Measurements from ENCODE around the gene CA9.

The CA9 gene

GRCh38 chr9:35650341-35651158, 23.2 kb upstream of the CA9 start, which contains the start of gene SIT1:
SIT1 (minus strand) TSS chr9:35650931; CDS start chr9:35650853, 78 bp downstream.
- no peak for TF ChIP-seq CTCF (conservative IDR thresholded peaks at IDR 0.05)
- H3K27ac ChIP-seq, result no peak within 1 kb of the TSS

GRCh38 chr9:35651956-35652828, 21.5 kb upstream of the CA9 start:
- no peak overlapping the region for H3K27ac ChIP-seq
- no peak for TF ChIP-seq CTCF (conservative IDR thresholded peaks at IDR 0.05)

GRCh38 chr9:35652829-35653209, 20.9 kb upstream of the CA9 start:
- no peak for TF ChIP-seq CTCF (conservative IDR thresholded peaks at IDR 0.05)
- no peak overlapping the region for H3K27ac ChIP-seq

- TF ChIP-seq CTCF (conservative IDR thresholded peaks at IDR 0.05), result no peak
- H3K27ac ChIP-seq, result no peak overlapping the region
Measured at GRCh38 chr9:35653611-35654010, 20.1 kb upstream of the CA9 start.

GRCh38 chr9:35656348-35656747, 17.4 kb upstream of the CA9 start:
- no peak overlapping the region; the same call in 1 of the 2 replicates for H3K27ac ChIP-seq
- no peak for TF ChIP-seq CTCF (conservative IDR thresholded peaks at IDR 0.05)

GRCh38 chr9:35656831-35657545, 16.7 kb upstream of the CA9 start:
- peak overlapping the region; percentile 97 for H3K27ac ChIP-seq
- no peak for TF ChIP-seq CTCF (conservative IDR thresholded peaks at IDR 0.05)
